Prostate gland (tissue), 2 donors: Measurements from ENCODE around the gene SARM1.

ENCODE experiments used
- POLR2A ChIP-seq: fragments of 450-650 bp; IDR thresholded peaks from one replicate; pipeline ENCODE4 v1.6.1; 2016; ENCODE audit warnings: antibody characterized with exemption, mild to moderate bottlenecking
- POLR2AphosphoS5 ChIP-seq: sonication (generic); formaldehyde crosslinking; IDR thresholded peaks from one replicate; pipeline ENCODE4 v1.6.1; 2017; ENCODE audit warnings: antibody characterized with exemption
- TF ChIP-seq, protein P1 (sequence below), 4 experiments: fragments of 200-600 bp in 2 of 4; fragments of 450-650 bp in 2 of 4; sonication (generic) in 2 of 4; IDR thresholded peaks; 1 replicate in 3 of 4; 2 replicates in 1 of 4; pipeline ENCODE4 v1.5.1; 2016 to 2019; ENCODE audit warnings: antibody characterized with exemption in 4 of 4, mild to moderate bottlenecking in 2 of 4, moderate library complexity in 2 of 4

DNA sequence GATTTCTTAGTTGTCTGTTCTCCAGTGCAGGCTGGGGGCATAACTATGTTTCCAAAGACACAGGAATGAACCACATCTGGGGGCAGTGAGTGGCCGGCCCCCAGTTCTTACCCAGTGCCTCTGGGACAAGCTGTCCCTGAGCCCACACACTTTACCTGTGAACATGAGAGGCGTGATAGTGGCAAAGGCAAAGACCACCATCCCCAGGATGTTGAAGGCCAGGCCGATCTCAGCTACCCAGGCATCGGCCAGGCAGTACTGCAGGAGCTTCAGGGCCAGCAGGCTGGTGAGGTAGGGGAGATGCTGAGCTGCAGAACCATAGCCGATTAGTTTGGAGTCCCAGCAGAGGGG, 32.9 kb downstream of the SARM1 start:
- TF ChIP-seq, protein P1, sequence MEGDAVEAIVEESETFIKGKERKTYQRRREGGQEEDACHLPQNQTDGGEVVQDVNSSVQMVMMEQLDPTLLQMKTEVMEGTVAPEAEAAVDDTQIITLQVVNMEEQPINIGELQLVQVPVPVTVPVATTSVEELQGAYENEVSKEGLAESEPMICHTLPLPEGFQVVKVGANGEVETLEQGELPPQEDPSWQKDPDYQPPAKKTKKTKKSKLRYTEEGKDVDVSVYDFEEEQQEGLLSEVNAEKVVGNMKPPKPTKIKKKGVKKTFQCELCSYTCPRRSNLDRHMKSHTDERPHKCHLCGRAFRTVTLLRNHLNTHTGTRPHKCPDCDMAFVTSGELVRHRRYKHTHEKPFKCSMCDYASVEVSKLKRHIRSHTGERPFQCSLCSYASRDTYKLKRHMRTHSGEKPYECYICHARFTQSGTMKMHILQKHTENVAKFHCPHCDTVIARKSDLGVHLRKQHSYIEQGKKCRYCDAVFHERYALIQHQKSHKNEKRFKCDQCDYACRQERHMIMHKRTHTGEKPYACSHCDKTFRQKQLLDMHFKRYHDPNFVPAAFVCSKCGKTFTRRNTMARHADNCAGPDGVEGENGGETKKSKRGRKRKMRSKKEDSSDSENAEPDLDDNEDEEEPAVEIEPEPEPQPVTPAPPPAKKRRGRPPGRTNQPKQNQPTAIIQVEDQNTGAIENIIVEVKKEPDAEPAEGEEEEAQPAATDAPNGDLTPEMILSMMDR (IDR thresholded peaks at IDR 0.05) = no peak
- no peak for TF ChIP-seq POLR2A
- no peak for TF ChIP-seq POLR2AphosphoS5
